ENCODE data around the gene ALDOC. TPM values are rescaled to one million over a fixed set of nuclear protein-coding genes. Genes with fewer than 3 reads are reported as not detected.

The ALDOC gene
- total and polyA plus RNA-seq, 2 of the 13 experiments (the other 11 are each of a cell fraction or from before 2014, with no cell fraction given): 15.4 to 60.9 TPM

DNA sequence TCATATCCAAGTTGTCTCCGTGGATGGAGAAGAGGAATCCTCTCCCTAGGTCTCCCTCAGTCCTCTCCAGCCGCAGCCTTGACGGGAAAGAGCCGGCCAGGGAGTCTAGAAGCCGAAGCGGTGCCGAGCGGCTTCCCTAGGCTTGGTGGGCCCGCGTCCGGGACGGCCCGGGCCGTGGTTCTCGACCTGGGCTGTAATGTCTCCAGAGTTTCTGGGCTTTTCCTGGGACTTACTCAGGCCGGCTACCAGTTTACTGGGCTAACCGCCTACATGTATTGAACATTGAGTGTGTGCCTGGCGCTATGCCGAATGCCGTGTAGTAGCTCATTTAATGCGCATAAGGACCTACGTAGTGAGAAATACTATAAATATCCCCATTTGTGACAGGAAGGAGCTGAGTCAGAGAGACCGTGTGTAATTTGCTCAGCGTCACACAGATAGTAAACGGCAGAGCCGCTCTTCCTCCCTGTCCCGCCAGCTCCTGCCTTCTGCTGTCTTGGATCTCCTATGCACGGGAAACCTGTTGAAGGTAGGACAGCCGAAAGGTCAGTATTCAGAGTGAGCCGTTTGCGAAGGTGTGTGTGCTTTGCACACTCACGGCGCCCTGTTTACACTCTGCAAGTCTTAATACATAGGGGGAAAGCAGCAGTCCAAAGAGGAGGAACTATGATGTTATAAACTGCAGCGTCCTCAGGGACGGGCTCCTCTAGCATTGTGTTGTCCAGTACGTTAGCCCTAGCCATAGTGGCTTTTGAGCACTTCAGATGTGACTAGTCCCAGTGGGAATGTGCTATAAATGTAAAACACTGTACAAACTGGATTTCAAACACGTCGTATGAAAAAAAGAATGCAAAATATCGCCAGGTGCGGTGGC lies 22.9 kb upstream of the ALDOC start:
- no peaks in the 10 kb centered on the region for H3K36me3 ChIP-seq (replicated peaks in 1 of 2; ENCODE audit: control insufficient read depth in 1 of 2, insufficient read depth in 2 of 2, low read length in 2 of 2)
- peak overlapping the region; percentile 80 for H3K27ac ChIP-seq (ENCODE audit: extremely low read length, insufficient read depth, low read length)
- peak overlapping the region; percentile 87 to 95 (median 95) for H3K4me3 ChIP-seq (replicated peaks in 1 of 3; ENCODE audit: insufficient read depth in 1 of 3, low read depth in 2 of 3, low read length in 3 of 3)
- DNase-seq (ENCODE audit: low spot score): peak; percentile 47
- FAIRE-seq: no peak
- peak overlapping the region; percentile 98 for H3K4me2 ChIP-seq (ENCODE audit: low read depth, low read length)
- intact Hi-C loops (cut with micrococcal nuclease; ENCODE audit: unreplicated experiment) (loop anchor here (1.0 kb wide), 1 partner anchor 23 kb away; the partner anchor contains the start of gene ALDOC), in situ Hi-C loops (cut with HindIII; ENCODE audit: extremely low pct_ligation_motif_present, low pct_unique_long_range_greater_than_20kb) (no loop called here)
- H3K4me1 ChIP-seq (ENCODE audit: insufficient read depth, low read length): peaks cover 17% of the 10 kb centered on the region
- no peaks in the 10 kb centered on the region for H3K9me3 ChIP-seq (ENCODE audit: low read length)
- peak overlapping the region; percentile 78 for H2AFZ ChIP-seq (ENCODE audit: low read length)
- peaks cover 14% of the 10 kb centered on the region for H3K79me2 ChIP-seq (ENCODE audit: insufficient read depth, low read length)
- BruUV-seq (replicated peaks): TSS peak; percentile 90
- CTCF ChIA-PET (ENCODE audit: low intra/inter-chr PET ratio, low total read pairs): no interaction called here
- peak overlapping the region; percentile 88 for H3K9ac ChIP-seq (ENCODE audit: insufficient read depth, low read depth, low read length)
- no peaks in the 10 kb centered on the region for H4K20me1 ChIP-seq (ENCODE audit: insufficient read depth, low read length)
- peak; percentile 74 for ATAC-seq
- WGBS (ENCODE audit: low lambda C conversion rate): 2% methylated on average over 23 of the region's 40 CpGs
- no peaks in the 10 kb centered on the region; a peak in 1 of 5 replicates for H3K27me3 ChIP-seq (ENCODE audit: control insufficient read depth in 1 of 2, insufficient read depth in 2 of 2, low read length in 2 of 2)
- POLR2A ChIA-PET: interaction anchor here (1.0 to 1.4 kb wide), 7 partner anchors 11 to 242 kb away, joined by 3 to 7 read pairs (median 5); partner anchors contain the start of genes ALDOC, BLTP2, POLDIP2 and SDF2
- TF ChIP-seq ZKSCAN5 (CRISPR knock-in tag; IDR thresholded peaks at IDR 0.05): no peak
- no peak for TF ChIP-seq RFXANK (CRISPR knock-in tag; IDR thresholded peaks at IDR 0.05)
- TF ChIP-seq NR2F6 (IDR thresholded peaks at IDR 0.05): 0 out of 2 replicates have a peak, but pooled peaks have one; percentile 9
- TF ChIP-seq NR2F6 (CRISPR knock-in tag; IDR thresholded peaks at IDR 0.05): no peak
- TF ChIP-seq, protein P1, sequence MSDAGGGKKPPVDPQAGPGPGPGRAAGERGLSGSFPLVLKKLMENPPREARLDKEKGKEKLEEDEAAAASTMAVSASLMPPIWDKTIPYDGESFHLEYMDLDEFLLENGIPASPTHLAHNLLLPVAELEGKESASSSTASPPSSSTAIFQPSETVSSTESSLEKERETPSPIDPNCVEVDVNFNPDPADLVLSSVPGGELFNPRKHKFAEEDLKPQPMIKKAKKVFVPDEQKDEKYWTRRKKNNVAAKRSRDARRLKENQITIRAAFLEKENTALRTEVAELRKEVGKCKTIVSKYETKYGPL (CRISPR knock-in tag; IDR thresholded peaks at IDR 0.05): no peak
- TF ChIP-seq, protein P2, sequence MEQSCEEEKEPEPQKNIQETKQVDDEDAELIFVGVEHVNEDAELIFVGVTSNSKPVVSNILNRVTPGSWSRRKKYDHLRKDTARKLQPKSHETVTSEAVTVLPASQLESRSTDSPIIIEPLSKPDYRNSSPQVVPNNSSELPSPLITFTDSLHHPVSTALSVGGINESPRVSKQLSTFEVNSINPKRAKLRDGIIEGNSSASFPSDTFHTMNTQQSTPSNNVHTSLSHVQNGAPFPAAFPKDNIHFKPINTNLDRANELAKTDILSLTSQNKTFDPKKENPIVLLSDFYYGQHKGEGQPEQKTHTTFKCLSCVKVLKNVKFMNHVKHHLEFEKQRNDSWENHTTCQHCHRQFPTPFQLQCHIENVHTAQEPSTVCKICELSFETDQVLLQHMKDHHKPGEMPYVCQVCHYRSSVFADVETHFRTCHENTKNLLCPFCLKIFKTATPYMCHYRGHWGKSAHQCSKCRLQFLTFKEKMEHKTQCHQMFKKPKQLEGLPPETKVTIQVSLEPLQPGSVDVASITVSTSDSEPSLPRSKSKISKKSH (CRISPR knock-in tag; IDR thresholded peaks at IDR 0.05; ENCODE audit: borderline replicate concordance): peak; percentile 13; the same call in 1 of the 2 replicates
- TF ChIP-seq BCL6 (CRISPR knock-in tag; IDR thresholded peaks at IDR 0.05): 0 out of 2 replicates have a peak, but pooled peaks have one; percentile 6
- TF ChIP-seq RBM39 (IDR thresholded peaks at IDR 0.05; ENCODE audit: low read depth, low read length, poor library complexity, severe bottlenecking): peak; percentile 67
- TF ChIP-seq, protein P3, sequence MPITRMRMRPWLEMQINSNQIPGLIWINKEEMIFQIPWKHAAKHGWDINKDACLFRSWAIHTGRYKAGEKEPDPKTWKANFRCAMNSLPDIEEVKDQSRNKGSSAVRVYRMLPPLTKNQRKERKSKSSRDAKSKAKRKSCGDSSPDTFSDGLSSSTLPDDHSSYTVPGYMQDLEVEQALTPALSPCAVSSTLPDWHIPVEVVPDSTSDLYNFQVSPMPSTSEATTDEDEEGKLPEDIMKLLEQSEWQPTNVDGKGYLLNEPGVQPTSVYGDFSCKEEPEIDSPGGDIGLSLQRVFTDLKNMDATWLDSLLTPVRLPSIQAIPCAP (CRISPR knock-in tag; IDR thresholded peaks at IDR 0.05; ENCODE audit: low read depth): no peak
- no peak for TF ChIP-seq JARID2 (CRISPR knock-in tag; IDR thresholded peaks at IDR 0.05; ENCODE audit: insufficient replicate concordance)
- TF ChIP-seq KDM2A (CRISPR knock-in tag; IDR thresholded peaks at IDR 0.05; ENCODE audit: borderline replicate concordance, low read depth): peak; percentile 38
- TF ChIP-seq SOX13 (IDR thresholded peaks at IDR 0.05): no peak
- TF ChIP-seq SOX13 (CRISPR knock-in tag; conservative IDR thresholded peaks at IDR 0.05 in 1 of 2, IDR thresholded peaks at IDR 0.05 in 1 of 2): no peak
- no peak for TF ChIP-seq RELA (CRISPR knock-in tag; IDR thresholded peaks at IDR 0.05)
- TF ChIP-seq YEATS4 (CRISPR knock-in tag; IDR thresholded peaks at IDR 0.05; ENCODE audit: borderline replicate concordance): peak; percentile 0; the same call in 1 of the 2 replicates
- 0 out of 2 replicates have a peak, but pooled peaks have one; percentile 7 for TF ChIP-seq ZNF547 (CRISPR knock-in tag; IDR thresholded peaks at IDR 0.05)
- TF ChIP-seq HNRNPL (IDR thresholded peaks at IDR 0.05; ENCODE audit: low read depth, low read length): no peak
- no peak for TF ChIP-seq ZNF577 (CRISPR knock-in tag; IDR thresholded peaks at IDR 0.05; ENCODE audit: borderline replicate concordance, low read depth)
- TF ChIP-seq ZNF776 (CRISPR knock-in tag; IDR thresholded peaks at IDR 0.05): peak; percentile 43; the same call in 1 of the 2 replicates
- TF ChIP-seq ZMYM3 (CRISPR knock-in tag; IDR thresholded peaks at IDR 0.05): peak; percentile 28; the same call in 1 of the 2 replicates
